ENCODE data around the gene METTL17.

GRCh38 chr14:20973501-20973900 is 16.3 kb upstream of the METTL17 start:
- TF ChIP-seq CTCF (IDR thresholded peaks at IDR 0.05; ENCODE audit: control extremely low read depth in 1 of 3, insufficient read depth in 1 of 3, low read depth in 1 of 3, low read length in 3 of 3) = no peak
- TF ChIP-seq EZH2 (IDR thresholded peaks at IDR 0.05; ENCODE audit: low read depth, low read length, severe bottlenecking) = no peak
- TF ChIP-seq SAP30 (IDR thresholded peaks at IDR 0.05; ENCODE audit: insufficient read depth, insufficient replicate concordance, low read length) = no peak
